NCI-H226 (cell line): ENCODE measurements around the gene RHBG.
A peak's percentile ranks its signal among the peaks of the same experiment; 100 is the strongest.
"Not testable (repeated sequence)": the region's sequence is repeated elsewhere in the genome, so short reads cannot be mapped to it uniquely, and the experiment has no call there.

Source experiments
- DNase-seq: peaks from one replicate; pipeline ENCODE4 v3.0.0-alpha.2; 2015

RHBG gene

GRCh38 chr1:156368889-156369684 lies at the start of gene RHBG:
Gene RHBG, plus strand, starts transcription at chr1:156369211. Its CDS starts 39 bp downstream, at chr1:156369250.
- DNase-seq = no peak

DNA sequence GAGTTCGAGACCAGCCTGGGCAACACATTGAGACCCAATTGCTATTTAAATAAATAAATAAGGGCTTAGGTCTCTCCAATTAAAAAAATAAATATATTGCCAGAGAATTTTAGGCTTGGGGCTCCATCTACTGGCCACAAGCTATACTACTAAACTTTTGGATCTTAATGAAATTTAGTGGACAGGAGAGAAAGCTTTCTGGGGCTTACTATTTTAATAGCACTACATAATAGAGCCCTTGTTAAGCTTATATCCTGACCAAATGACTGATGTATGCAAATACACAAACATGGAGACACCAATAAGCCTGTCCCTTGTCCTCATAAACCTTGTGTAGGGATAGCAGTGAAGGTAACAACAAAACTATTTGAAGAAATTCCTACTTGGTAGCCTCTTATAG lies 49.3 kb upstream of the RHBG start:
- no peak for DNase-seq

GRCh38 chr1:156320560-156320959 lies 48.5 kb upstream of the RHBG start:
- DNase-seq = no peak

- not testable (repeated sequence) for DNase-seq
Observed at GRCh38 chr1:156323179-156323578, 45.8 kb upstream of the RHBG start.

GRCh38 chr1:156336242-156336641 lies 32.8 kb upstream of the RHBG start:
- no peak for DNase-seq

- no peak for DNase-seq
Observed at GRCh38 chr1:156337052-156337887, 31.7 kb upstream of the RHBG start.

GRCh38 chr1:156337888-156338179 lies 31.2 kb upstream of the RHBG start:
- DNase-seq = no peak

GRCh38 chr1:156338180-156338976 lies 30.6 kb upstream of the RHBG start, which contains the start of the genes CCT3 and TSACC:
Gene CCT3, minus strand, starts transcription at chr1:156338292. Its CDS starts 108 bp downstream, at chr1:156338184.
Gene TSACC, plus strand, starts transcription at chr1:156338526. Its CDS starts 1,232 bp downstream, at chr1:156339758.
- DNase-seq = peak; percentile 99

- no peak for DNase-seq
Observed at GRCh38 chr1:156342166-156342955, 26.6 kb upstream of the RHBG start.

DNA sequence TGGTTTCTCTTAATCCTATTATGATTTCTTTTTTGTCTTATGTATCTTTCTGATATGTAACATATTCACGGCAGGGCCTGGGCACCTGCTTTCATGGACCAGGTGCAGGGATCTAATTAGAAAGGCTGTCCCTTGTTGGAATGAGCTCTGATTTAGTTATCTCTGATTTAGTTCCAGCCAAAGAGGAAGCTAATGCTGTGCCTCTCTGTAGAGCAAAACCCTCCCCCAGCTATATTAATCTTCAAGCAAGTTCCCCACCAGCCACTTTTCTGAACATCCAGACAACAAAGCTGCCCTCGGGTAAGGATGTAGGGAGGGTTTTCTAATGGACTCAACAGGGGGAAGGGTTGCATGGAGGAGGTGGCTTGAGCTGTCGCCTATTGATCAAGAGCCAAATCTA lies 24.6 kb upstream of the RHBG start:
- no peak for DNase-seq

GRCh38 chr1:156346035-156346434 lies 23.0 kb upstream of the RHBG start:
- not testable (repeated sequence) for DNase-seq

DNA sequence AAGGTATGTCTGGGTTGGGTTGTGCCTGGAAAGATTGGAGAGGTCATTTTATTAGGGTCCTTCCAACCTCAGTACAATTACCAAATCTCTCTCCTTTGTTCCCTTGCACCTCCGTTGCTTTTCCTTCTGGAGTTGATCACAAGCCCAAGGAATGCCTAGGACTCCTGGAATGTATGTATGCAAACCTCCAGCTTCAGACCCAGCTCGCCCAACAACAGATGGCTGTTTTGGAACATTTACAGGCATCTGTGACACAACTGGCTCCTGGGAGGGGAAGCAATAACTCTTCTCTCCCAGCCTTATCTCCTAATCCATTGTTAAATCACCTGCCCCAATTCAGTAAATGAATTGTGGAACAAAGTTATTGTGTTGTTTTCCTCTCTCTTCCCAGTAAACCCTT lies 22.4 kb upstream of the RHBG start:
- no peak for DNase-seq

DNA sequence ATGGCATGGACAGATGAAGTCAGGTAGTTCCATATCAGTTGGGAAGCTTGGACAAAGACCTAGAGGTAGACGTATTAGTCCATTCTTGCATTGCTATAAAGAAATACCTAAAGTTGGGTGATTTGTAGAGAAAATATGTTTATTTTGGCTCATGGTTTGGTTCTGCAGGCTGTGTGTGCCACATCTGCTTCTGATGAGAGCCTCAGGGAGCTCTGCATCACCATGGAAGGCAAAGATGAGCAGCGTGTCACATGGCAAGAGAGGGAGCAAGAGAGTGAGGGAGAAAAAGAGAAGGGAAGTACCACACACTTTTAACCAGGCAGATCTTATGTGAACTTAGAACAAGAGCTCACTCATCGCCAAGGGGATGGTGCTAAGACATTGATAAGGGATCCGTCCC lies 21.7 kb upstream of the RHBG start:
- DNase-seq = no peak

GRCh38 chr1:156352481-156352880 lies 16.5 kb upstream of the RHBG start:
- not testable (repeated sequence) for DNase-seq

- DNase-seq = no peak
Observed at GRCh38 chr1:156356262-156356874, 12.6 kb upstream of the RHBG start.

GRCh38 chr1:156356875-156357534 lies 12.0 kb upstream of the RHBG start:
- peak; percentile 48 for DNase-seq

GRCh38 chr1:156357977-156358376 lies 11.0 kb upstream of the RHBG start:
- no peak for DNase-seq

DNA sequence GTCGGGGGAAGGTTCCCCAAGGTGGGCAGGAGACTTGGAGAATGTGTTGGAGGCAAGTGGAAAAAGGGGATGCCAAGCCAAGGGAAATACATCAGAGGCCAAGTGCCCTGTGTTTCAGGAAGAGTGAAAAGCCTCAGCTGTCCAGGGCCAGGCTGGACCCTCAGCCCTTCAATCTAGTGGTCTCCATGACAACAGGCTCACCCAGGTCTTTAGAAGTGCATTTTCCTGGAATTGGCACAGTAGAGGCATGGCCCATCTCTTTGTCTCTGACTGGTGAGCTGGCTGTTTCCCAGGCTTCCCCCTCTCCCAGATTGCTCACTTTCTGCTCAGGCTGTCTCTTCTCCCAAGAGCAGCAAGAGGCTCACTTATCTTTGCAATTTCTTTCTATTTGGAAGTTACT lies 10.4 kb upstream of the RHBG start:
- DNase-seq = no peak

DNA sequence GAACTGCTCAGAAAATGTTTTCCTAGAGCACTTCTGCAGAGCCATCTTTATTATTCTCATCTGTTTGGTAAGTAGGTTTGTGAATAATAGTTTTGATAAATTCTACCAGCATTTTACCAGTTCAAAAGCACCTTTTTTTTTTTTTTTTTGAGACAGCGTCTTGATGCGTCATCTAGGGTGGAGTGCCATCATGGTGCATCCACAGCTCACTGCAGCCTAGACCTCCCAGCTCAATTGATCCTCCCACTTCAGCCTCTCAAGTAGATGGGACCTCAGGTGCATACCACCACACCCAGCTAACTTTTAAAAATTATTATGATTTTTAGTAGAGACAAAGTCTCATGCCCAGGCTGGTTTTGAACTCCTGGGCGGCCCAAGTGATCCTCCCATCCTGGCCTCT lies 9.8 kb upstream of the RHBG start:
- no peak for DNase-seq

DNA sequence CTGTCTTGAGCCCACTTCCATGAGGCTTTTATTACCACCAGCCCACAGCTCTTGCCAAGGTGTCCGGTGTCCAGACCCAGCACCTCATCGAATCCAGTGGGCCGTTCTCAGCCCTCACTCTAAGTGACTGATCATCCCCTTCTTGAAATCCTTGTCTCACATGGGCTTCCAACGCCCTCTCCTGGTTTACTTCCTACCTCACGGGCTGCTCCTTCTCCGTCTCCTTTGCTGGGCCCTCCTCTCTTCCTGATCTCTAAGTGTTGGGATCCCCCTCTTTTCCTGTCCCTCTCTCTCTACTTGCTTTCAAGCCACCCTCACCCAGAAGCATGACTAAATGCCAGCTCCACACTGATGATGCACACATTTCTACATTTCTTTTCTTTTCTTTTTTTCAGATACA lies 9.0 kb upstream of the RHBG start:
- no peak for DNase-seq

DNA sequence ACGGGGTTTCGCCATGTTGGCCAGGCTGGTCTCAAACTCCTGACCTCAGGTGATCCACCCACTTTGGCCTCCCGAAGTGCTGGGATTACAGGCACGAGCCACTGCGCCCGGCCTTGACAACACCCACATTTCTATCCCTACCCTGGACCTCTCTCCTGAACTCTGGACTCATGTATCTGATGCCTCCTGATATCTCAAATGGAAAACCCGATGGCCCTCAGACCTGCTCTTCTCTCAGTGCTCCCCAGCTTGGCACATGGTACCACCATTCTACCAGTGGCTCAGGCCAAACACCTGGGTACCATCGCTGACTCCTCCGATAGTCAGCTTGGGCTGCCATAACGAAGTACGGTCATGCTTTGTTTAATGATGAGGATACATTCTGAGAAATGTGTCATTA lies 8.5 kb upstream of the RHBG start:
- DNase-seq = no peak
